ENCODE results near the gene SPRR2E. TPM values are rescaled to one million over a fixed set of nuclear protein-coding genes. Genes with fewer than 3 reads are reported as not detected.

SPRR2E gene
- total RNA-seq, 1 donor from 2014 or later: not detected

- peaks cover 37% of the 10 kb centered on the region for H3K27me3 Mint-ChIP-seq
- POLR2A ChIA-PET: no interaction called here
Measured at GRCh38 chr1:153049211-153049610, 45.1 kb downstream of the SPRR2E start.

More at GRCh38 chr1:153049211-153049610, 45.1 kb downstream of the SPRR2E start:
- no peaks in the 10 kb centered on the region for H3K4me1 Mint-ChIP-seq
- DNase-seq (no peak), ATAC-seq (ENCODE audit: low read depth) (no peak)
- intact Hi-C loops (cut with micrococcal nuclease): no loop called here
- no peak for TF ChIP-seq CTCF (IDR thresholded peaks at IDR 0.05)
- H3K36me3 Mint-ChIP-seq (ENCODE audit: low read depth): no peaks in the 10 kb centered on the region
- H3K27ac Mint-ChIP-seq: no peak overlapping the region
- no peak overlapping the region for H3K4me3 Mint-ChIP-seq
- CTCF ChIA-PET: no interaction called here
- H3K9me3 Mint-ChIP-seq: peaks cover 8% of the 10 kb centered on the region

Other genes with a start within 250 kb of the SPRR2E start
- not detected in 2 replicates for gene LCE7A, start 234.5 kb downstream of the SPRR2E start, total RNA-seq
- not detected in 2 replicates for gene SMCP, start 216.2 kb downstream of the SPRR2E start, total RNA-seq
- not detected in 2 replicates for gene IVL, start 186.0 kb downstream of the SPRR2E start, total RNA-seq
- gene SPRR5, start 147.3 kb downstream of the SPRR2E start, total RNA-seq: not detected in 2 replicates
- gene SPRR4, start 123.9 kb downstream of the SPRR2E start, total RNA-seq: not detected in 2 replicates
- gene SPRR1A, start 110.4 kb downstream of the SPRR2E start, total RNA-seq: not detected in 2 replicates
- not detected in 2 replicates for gene SPRR3, start 92.8 kb downstream of the SPRR2E start, total RNA-seq
- gene SPRR1B, start 63.3 kb downstream of the SPRR2E start, total RNA-seq: not detected in 2 replicates
- gene SPRR2D, start 53.4 kb downstream of the SPRR2E start, total RNA-seq: not detected in 2 replicates
- gene SPRR2A, start 37.0 kb downstream of the SPRR2E start, total RNA-seq: not detected in 2 replicates
- gene SPRR2B, start 22.9 kb downstream of the SPRR2E start, total RNA-seq: not detected in 2 replicates
- gene SPRR2F, start 19.0 kb upstream of the SPRR2E start, total RNA-seq: not detected in 2 replicates
- gene SPRR2G, start 56.4 kb upstream of the SPRR2E start, total RNA-seq: not detected in 2 replicates
- gene LELP1, start 108.9 kb upstream of the SPRR2E start, total RNA-seq: not detected in 2 replicates
- gene PRR9, start 123.1 kb upstream of the SPRR2E start, total RNA-seq: not detected in 2 replicates
- gene LORICRIN, start 165.2 kb upstream of the SPRR2E start, total RNA-seq: 0.59 and 0.80 TPM in 2 replicates
- not detected in 2 replicates for gene PGLYRP3, start 218.4 kb upstream of the SPRR2E start, total RNA-seq

Data from activated B cell treated with CpG ODN at 0.5 μM for 24 hours (primary cell).